NT2/D1 (cell line): Measurements from ENCODE around the gene ADAMTS13.

Source experiments
- SUZ12 ChIP-seq: IDR thresholded peaks from 2 replicates; pipeline ENCODE4 v1.6.1; 2011; ENCODE audit not compliant: insufficient read length, insufficient read depth; ENCODE audit errors: extremely low read depth
- YY1 ChIP-seq: IDR thresholded peaks from 2 replicates; pipeline ENCODE4 v1.6.1; 2011; ENCODE audit not compliant: insufficient read length, insufficient read depth

DNA sequence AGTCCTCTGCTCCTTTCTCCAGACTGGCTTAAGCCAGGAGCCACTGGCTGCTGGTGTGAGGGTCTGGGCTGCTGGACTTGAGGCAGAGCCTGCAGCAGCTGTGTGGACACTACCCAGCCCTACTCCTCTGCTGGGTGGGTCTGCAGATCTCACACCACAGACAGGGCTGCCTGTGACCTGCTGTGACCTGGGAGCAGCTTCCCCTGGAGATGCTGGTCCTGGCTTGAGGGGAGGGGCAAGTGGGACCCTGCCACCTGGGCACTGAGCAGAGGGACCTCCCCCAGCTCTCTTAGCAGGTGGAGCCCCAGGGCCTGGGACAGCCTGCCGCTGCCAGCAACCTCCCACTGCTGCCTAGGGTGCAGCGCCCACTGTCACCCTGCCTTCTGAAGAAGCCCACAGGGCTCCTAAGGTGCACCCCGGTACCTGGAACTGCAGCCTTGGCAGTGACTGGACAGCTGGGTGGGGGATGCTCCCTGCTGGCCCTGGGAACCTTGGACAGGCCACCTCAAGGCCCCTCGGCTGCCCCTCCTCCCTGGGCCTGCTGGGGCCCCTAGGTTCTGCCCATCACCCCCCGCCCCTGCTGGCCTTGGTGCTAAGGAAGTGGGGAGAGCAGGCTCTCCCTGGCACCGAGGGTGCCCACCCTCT is 46.7 kb downstream of the ADAMTS13 start:
- TF ChIP-seq YY1 (no peak), SUZ12 (no peak)
